Stimulated activated effector memory CD8-positive, alpha-beta T cell treated with anti-CD3 and anti-CD28 coated beads, Interleukin-12 subunit alpha, Interleukin-12 subunit beta, amount 100 ng/mL, for 72 hours (primary cell): ENCODE measurements around the gene GJB3.
A peak's percentile ranks its signal among the peaks of the same experiment; 100 is the strongest.

Source experiments
- ATAC-seq: fragments of 150-1000 bp; cut with Tn5 transposase; 2 replicates; pipeline ENCODE4 v1.10.0; 2021
- DNase-seq, 2 donors: peaks; one replicate each; pipeline ENCODE4 v3.0.0; 2021 to 2022; ENCODE audit warnings: low spot score in 2 of 2
- H3K27ac Mint-ChIP-seq: one replicate; pipeline ENCODE4 v1.8.0; 2022; ENCODE audit warnings: mild to moderate bottlenecking, mixed read lengths
- H3K36me3 Mint-ChIP-seq: one replicate; pipeline ENCODE4 v1.8.0; 2022; ENCODE audit warnings: mild to moderate bottlenecking, mixed read lengths
- H3K4me1 Mint-ChIP-seq: one replicate; pipeline ENCODE4 v1.8.0; 2022; ENCODE audit warnings: mixed read lengths
- H3K4me3 Mint-ChIP-seq: one replicate; pipeline ENCODE4 v1.8.0; 2022; ENCODE audit warnings: mild to moderate bottlenecking, mixed read lengths
- H3K9me3 Mint-ChIP-seq: one replicate; pipeline ENCODE4 v1.8.0; 2022; ENCODE audit warnings: mixed read lengths

The GJB3 gene

DNA sequence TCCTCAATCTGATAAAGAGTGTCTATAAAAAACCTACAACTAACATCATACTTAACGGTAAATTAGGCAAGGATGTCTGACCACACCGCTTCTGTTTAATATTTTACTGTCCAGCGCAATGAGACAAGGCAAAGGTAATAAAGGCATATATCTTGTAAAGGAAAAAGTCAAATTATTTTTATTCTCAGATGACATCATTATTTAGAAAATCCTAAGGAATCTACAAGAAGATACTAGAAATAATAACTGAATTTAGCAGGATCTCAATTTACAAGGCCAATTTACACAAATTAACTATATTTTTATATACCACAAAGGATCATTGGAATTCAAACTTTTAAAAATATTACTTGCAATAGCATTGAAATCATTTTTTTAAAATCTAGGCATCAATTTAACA is 41.2 kb downstream of the GJB3 start:
- H3K4me1 Mint-ChIP-seq: no peaks in the 10 kb centered on the region
- no peak for DNase-seq
- no peak overlapping the region for H3K27ac Mint-ChIP-seq
- H3K36me3 Mint-ChIP-seq: no peaks in the 10 kb centered on the region
- no peaks in the 10 kb centered on the region for H3K9me3 Mint-ChIP-seq
- ATAC-seq: no peak
- no peak overlapping the region for H3K4me3 Mint-ChIP-seq

DNA sequence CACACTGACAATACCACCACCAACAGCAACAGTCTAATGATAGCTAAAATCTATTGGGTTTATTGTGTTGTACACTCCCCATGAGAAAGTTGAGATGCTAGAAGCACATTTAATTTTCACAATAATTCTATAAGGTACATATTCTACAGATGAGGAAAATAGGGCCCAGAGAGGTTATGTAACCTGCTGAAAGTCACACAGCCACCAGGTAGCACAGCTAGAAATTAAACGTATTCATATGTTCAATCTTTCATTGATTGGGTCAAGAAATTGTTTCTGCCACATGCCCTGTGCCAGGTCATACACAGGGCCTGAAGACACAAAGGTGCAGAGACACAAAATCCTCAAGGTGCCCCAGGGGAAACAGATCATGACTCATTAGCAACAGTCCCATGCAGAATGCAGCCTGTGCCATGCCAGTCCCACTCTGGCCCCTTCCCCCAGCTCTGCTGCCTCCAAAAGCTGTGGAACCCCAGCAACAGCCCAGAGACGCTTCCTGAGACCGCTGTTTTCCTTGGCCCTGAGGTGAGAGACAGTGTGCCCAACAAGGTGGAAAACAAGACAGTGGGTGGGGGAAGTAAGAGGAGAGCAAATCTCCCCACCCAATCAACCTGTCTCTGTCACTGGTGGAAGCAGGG is 43.9 kb downstream of the GJB3 start:
- Mint-ChIP-seq H3K9me3 (no peaks in the 10 kb centered on the region), H3K27ac (no peak overlapping the region), H3K4me3 (no peak overlapping the region), H3K36me3 (no peaks in the 10 kb centered on the region), H3K4me1 (no peaks in the 10 kb centered on the region)
- ATAC-seq (peak; percentile 8), DNase-seq (peak in 1 of 2 donors; percentile 26)

DNA sequence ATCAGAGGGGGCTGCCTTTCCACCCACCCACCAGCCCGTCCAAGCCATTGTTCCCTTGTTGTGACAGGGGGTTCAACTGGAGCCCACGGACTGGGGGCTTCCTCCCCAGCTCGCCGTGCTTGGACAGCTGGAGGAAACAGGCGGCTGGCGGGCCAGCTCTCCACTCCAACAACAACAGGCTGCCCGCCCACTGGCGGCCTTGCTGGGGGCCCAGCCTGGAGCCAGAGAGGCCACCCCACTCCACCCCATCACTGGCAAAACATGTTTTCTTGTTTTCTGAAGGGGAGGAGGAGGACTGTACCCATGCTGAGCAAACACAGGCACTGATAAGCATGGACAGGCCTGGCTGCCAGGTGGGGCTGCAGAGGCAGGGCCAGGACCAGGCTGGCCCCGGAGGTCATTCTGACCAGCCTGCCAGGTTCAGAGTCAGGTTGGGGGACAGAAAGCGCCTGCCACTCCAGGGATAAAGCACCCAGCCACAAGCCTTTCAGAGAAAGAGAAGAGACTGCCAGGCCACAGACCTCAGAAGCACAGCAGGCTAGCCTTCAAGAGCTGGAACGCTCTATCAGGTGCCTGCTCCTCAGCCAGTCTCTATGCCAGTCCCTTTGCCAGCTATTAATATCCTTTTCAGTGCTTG is 44.6 kb downstream of the GJB3 start:
- peak in 1 of 2 donors; percentile 36 for DNase-seq
- Mint-ChIP-seq H3K36me3 (no peaks in the 10 kb centered on the region), H3K4me1 (no peaks in the 10 kb centered on the region), H3K9me3 (no peaks in the 10 kb centered on the region), H3K4me3 (no peak overlapping the region), H3K27ac (no peak overlapping the region)
- ATAC-seq: no peak

DNA sequence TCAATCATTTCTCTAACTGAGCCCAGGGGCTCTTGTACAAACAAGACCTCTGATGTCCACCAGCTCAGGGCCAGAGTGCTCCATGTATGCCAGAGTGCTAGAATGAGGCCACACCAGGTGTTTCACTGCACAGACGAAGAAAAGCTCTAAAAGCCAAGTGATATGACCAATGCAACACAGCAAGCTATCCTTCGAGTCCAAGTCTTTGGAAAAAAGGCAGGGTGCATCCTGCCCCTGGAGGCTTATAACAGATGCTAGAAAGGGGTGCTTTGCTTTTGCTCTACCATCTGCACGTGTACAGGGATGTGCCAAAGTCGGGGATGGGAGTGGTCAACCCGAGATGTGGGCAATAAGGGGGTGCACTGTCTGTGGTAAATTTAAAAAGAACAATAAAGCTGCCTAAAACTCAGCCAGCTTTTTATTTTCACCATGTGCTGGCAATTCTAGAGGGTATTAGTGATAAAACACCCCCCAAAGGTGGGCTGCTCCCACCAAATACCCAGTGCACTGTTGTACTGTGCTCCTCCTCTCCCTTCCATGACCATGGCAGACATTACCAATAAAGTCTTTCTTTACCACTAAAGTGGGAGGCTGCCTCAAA is 46.4 kb downstream of the GJB3 start:
- Mint-ChIP-seq H3K4me3 (no peak overlapping the region), H3K4me1 (no peaks in the 10 kb centered on the region), H3K9me3 (no peaks in the 10 kb centered on the region), H3K27ac (peak overlapping the region; percentile 10), H3K36me3 (no peaks in the 10 kb centered on the region)
- peak in 1 of 2 donors; percentile 38 for DNase-seq
- ATAC-seq: no peak

DNA sequence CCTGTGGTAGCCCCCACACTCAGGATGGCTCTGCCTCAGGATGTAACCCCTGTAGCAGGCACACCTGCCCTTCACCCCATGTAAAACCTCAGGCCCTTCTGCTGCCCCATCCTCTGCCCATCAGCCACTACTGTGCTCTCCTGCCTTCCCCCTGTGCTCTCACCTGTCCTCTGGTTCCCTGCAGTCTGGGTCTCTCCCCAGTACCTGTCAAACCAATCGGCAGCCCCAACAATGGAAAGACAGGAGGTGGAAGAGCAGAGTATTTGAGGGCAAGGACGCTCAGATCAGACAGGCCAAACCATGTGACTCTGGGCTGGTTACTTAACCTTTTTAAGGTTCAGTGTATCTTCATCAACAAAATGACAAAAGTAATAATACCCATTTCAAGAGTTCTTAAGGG is 47.6 kb downstream of the GJB3 start:
- DNase-seq (peak in 1 of 2 donors; percentile 25), ATAC-seq (no peak)
- H3K4me1 Mint-ChIP-seq: no peaks in the 10 kb centered on the region
- no peak overlapping the region for H3K27ac Mint-ChIP-seq
- no peak overlapping the region for H3K4me3 Mint-ChIP-seq
- H3K36me3 Mint-ChIP-seq: no peaks in the 10 kb centered on the region
- H3K9me3 Mint-ChIP-seq: no peaks in the 10 kb centered on the region

DNA sequence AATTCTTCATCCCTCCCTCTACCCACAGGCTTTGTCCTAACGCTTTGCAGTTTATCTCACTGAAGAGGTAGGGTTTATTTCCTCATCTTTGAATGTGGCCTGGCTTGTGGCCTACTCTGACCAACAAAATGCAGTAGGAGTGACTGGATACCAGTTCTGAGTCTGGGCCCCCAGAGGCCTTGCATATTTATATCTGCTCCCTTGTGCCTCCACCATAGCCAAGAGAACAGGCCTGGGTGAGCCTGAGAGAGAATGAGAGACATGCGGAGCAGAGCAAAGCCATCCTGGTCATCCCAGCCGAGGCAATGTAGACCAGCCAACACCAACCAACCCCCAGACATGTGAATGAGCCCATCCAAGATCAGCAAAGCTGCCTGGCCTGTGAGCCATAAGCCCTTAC is 48.2 kb downstream of the GJB3 start:
- Mint-ChIP-seq H3K36me3 (no peaks in the 10 kb centered on the region), H3K9me3 (no peaks in the 10 kb centered on the region), H3K4me3 (no peak overlapping the region), H3K27ac (no peak overlapping the region), H3K4me1 (no peaks in the 10 kb centered on the region)
- DNase-seq (peak in 1 of 2 donors; percentile 40), ATAC-seq (no peak)

DNA sequence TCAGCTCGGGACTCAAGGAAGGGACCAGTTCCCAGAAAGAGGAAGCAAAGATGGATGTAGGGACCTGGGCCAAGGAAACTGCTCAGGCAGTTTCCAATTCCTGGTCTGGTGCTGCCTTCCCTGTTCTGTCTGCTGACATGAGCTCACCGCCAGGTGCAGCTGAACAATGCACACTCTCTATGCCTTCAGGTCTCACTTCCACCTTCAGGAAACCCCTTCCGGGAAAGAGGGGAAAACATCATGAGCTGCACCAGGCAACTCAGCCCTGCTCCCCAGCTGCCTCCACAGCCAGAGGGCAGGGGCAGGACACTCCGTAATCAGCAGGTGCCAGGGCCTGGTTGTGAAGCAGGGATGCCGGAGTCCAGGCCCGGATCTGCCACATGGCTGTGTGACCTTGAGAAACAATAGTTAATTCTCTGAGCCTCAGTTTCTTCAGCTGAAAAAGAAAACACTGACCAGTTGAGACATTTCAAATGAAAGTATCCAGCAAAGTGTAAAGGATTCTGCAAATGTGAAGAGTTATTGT is 50.8 kb downstream of the GJB3 start:
- Mint-ChIP-seq H3K27ac (no peak overlapping the region), H3K36me3 (no peaks in the 10 kb centered on the region), H3K4me3 (no peak overlapping the region)

DNA sequence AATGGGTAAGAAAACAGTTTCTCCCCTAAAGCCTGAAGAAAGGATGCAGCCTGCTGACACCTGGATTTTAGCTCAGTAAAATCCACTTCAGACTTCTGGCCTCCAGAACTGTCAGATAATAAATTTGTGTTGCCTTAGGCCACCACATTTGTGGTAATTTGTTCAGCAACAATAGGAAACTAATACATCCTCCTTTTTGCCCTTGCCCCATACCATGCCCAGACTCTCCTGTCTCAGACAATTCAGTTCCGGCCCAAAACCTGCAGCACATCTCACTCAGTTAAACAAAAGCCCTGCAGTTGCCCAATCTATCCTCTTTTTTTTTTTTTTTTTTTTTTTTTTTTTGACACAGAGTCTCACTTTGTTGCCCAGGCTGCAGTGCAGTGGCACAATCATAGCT is 52.7 kb downstream of the GJB3 start:
- H3K36me3 Mint-ChIP-seq: no peaks in the 10 kb centered on the region
- DNase-seq (peak in 1 of 2 donors; percentile 12), ATAC-seq (no peak)
- H3K4me3 Mint-ChIP-seq: no peak overlapping the region
- H3K9me3 Mint-ChIP-seq: no peaks in the 10 kb centered on the region
- no peaks in the 10 kb centered on the region for H3K4me1 Mint-ChIP-seq
- H3K27ac Mint-ChIP-seq: no peak overlapping the region

More for the DNA sequence above, 50.8 kb downstream of the GJB3 start:
- Mint-ChIP-seq H3K9me3 (no peaks in the 10 kb centered on the region), H3K4me1 (no peaks in the 10 kb centered on the region)
- DNase-seq: peak in 1 of 2 donors; percentile 22
- no peak for ATAC-seq
